GM23338 (cell line): ENCODE measurements around the gene PLAGL1.
A peak's percentile ranks its signal among the peaks of the same experiment; 100 is the strongest.

Source experiments
- CREB1 ChIP-seq: fragments of 250-450 bp; sonication (Bioruptor Pico); IDR thresholded peaks from 2 replicates; pipeline ENCODE4 v1.5.0; 2020; ENCODE audit warnings: low read depth, mild to moderate bottlenecking, moderate library complexity
- EZH2 ChIP-seq: fragments of 200-600 bp; sonication (generic); IDR thresholded peaks from one replicate; pipeline ENCODE4 v1.8.0; 2017; ENCODE audit warnings: antibody characterized with exemption, mild to moderate bottlenecking, low read depth; ENCODE audit not compliant: unreplicated experiment
- EZH2phosphoT487 ChIP-seq: fragments of 200-600 bp; sonication (generic); IDR thresholded peaks from one replicate; pipeline ENCODE4 v1.8.1; 2018; ENCODE audit warnings: antibody characterized with exemption; ENCODE audit not compliant: unreplicated experiment
- JUNB ChIP-seq: IDR thresholded peaks from one replicate; pipeline ENCODE4 v1.6.1; 2016; ENCODE audit warnings: antibody characterized with exemption; ENCODE audit not compliant: unreplicated experiment
- NANOG ChIP-seq: IDR thresholded peaks from 2 replicates; pipeline ENCODE4 v1.6.1; 2016; ENCODE audit warnings: antibody characterized with exemption, borderline replicate concordance
- POLR2AphosphoS5 ChIP-seq: IDR thresholded peaks from 2 replicates; pipeline ENCODE4 v1.6.1; 2016; ENCODE audit warnings: antibody characterized with exemption, low read depth
- STAT1 ChIP-seq: IDR thresholded peaks from one replicate; pipeline ENCODE4 v1.6.1; 2016; ENCODE audit warnings: antibody characterized with exemption; ENCODE audit not compliant: unreplicated experiment
- ZNF114 ChIP-seq: fragments of 250-450 bp; sonication (Bioruptor Pico); IDR thresholded peaks from 2 replicates; pipeline ENCODE4 v1.5.0; 2020; ENCODE audit warnings: mild to moderate bottlenecking, moderate library complexity
- ZNF331 ChIP-seq: fragments of 250-450 bp; sonication (Bioruptor Pico); IDR thresholded peaks from 2 replicates; pipeline ENCODE4 v1.5.0; 2020; ENCODE audit warnings: low read depth, mild to moderate bottlenecking, moderate library complexity
- TF ChIP-seq, protein P1 (sequence below): IDR thresholded peaks from one replicate; pipeline ENCODE4 v1.6.1; 2018; ENCODE audit warnings: antibody characterized with exemption; ENCODE audit not compliant: unreplicated experiment
- TF ChIP-seq, protein P2 (sequence below), 2 experiments: fragments of 200-600 bp in 1 of 2; sonication (generic) in 1 of 2; conservative IDR thresholded peaks; 2 replicates each; pipeline versions ENCODE4 v1.5.1 to v1.6.1; 2016 to 2017; ENCODE audit warnings: antibody characterized with exemption in 2 of 2, low read depth in 2 of 2, mild to moderate bottlenecking in 2 of 2, moderate library complexity in 1 of 2
- TF ChIP-seq, protein P3 (sequence below): IDR thresholded peaks from 2 replicates; pipeline ENCODE4 v1.6.1; 2016; ENCODE audit warnings: antibody characterized with exemption

DNA sequence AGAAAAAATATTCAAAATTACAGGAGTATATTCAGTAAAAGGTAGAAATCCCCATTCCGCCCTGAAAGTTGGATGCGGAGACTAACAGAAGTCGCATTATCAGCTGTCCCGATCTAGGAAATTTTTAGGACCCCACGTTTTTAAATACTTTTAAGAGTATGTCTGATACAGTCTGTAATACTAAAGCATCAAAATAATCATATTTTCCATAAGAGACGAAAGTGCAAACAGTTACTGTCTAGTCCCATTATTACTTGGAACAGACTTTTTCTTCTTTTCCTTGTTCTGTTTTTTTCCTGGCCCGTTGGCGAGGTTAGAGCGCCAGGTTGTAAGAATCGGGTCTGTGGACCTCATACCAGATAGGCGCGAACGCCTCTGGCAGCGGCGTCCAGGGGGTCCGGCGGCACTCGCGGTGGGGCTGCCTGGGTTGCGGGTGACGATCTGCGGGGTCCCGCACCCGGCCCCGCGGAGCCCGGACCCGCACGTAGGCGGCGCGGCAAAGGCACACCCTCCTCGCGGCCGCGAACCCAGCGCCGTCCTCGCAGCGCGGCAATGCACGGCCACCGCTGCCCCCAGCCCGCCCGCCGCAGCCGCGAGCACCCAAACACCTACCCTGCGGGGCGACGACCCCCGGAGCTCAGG is 460 bp downstream of the PLAGL1 start:
- TF ChIP-seq CREB1 (CRISPR knock-in tag) (no peak), EZH2phosphoT487 (peak; percentile 74), POLR2AphosphoS5 (no peak), EZH2 (peak; percentile 96), STAT1 (no peak), NANOG (no peak), JUNB (no peak), ZNF114 (CRISPR knock-in tag) (no peak), ZNF331 (no peak)
- TF ChIP-seq, protein P1, sequence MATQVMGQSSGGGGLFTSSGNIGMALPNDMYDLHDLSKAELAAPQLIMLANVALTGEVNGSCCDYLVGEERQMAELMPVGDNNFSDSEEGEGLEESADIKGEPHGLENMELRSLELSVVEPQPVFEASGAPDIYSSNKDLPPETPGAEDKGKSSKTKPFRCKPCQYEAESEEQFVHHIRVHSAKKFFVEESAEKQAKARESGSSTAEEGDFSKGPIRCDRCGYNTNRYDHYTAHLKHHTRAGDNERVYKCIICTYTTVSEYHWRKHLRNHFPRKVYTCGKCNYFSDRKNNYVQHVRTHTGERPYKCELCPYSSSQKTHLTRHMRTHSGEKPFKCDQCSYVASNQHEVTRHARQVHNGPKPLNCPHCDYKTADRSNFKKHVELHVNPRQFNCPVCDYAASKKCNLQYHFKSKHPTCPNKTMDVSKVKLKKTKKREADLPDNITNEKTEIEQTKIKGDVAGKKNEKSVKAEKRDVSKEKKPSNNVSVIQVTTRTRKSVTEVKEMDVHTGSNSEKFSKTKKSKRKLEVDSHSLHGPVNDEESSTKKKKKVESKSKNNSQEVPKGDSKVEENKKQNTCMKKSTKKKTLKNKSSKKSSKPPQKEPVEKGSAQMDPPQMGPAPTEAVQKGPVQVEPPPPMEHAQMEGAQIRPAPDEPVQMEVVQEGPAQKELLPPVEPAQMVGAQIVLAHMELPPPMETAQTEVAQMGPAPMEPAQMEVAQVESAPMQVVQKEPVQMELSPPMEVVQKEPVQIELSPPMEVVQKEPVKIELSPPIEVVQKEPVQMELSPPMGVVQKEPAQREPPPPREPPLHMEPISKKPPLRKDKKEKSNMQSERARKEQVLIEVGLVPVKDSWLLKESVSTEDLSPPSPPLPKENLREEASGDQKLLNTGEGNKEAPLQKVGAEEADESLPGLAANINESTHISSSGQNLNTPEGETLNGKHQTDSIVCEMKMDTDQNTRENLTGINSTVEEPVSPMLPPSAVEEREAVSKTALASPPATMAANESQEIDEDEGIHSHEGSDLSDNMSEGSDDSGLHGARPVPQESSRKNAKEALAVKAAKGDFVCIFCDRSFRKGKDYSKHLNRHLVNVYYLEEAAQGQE: no peak
- TF ChIP-seq, protein P2, sequence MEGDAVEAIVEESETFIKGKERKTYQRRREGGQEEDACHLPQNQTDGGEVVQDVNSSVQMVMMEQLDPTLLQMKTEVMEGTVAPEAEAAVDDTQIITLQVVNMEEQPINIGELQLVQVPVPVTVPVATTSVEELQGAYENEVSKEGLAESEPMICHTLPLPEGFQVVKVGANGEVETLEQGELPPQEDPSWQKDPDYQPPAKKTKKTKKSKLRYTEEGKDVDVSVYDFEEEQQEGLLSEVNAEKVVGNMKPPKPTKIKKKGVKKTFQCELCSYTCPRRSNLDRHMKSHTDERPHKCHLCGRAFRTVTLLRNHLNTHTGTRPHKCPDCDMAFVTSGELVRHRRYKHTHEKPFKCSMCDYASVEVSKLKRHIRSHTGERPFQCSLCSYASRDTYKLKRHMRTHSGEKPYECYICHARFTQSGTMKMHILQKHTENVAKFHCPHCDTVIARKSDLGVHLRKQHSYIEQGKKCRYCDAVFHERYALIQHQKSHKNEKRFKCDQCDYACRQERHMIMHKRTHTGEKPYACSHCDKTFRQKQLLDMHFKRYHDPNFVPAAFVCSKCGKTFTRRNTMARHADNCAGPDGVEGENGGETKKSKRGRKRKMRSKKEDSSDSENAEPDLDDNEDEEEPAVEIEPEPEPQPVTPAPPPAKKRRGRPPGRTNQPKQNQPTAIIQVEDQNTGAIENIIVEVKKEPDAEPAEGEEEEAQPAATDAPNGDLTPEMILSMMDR (conservative IDR thresholded peaks at IDR 0.05; ENCODE audit: low read depth in 2 of 2): no peak
- TF ChIP-seq, protein P3, sequence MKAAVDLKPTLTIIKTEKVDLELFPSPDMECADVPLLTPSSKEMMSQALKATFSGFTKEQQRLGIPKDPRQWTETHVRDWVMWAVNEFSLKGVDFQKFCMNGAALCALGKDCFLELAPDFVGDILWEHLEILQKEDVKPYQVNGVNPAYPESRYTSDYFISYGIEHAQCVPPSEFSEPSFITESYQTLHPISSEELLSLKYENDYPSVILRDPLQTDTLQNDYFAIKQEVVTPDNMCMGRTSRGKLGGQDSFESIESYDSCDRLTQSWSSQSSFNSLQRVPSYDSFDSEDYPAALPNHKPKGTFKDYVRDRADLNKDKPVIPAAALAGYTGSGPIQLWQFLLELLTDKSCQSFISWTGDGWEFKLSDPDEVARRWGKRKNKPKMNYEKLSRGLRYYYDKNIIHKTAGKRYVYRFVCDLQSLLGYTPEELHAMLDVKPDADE: no peak
